ENCODE data around the gene ATP8B3.

GRCh38 chr19:1752009-1752756 lies 59.9 kb downstream of the ATP8B3 start:
- TF ChIP-seq, protein P1, sequence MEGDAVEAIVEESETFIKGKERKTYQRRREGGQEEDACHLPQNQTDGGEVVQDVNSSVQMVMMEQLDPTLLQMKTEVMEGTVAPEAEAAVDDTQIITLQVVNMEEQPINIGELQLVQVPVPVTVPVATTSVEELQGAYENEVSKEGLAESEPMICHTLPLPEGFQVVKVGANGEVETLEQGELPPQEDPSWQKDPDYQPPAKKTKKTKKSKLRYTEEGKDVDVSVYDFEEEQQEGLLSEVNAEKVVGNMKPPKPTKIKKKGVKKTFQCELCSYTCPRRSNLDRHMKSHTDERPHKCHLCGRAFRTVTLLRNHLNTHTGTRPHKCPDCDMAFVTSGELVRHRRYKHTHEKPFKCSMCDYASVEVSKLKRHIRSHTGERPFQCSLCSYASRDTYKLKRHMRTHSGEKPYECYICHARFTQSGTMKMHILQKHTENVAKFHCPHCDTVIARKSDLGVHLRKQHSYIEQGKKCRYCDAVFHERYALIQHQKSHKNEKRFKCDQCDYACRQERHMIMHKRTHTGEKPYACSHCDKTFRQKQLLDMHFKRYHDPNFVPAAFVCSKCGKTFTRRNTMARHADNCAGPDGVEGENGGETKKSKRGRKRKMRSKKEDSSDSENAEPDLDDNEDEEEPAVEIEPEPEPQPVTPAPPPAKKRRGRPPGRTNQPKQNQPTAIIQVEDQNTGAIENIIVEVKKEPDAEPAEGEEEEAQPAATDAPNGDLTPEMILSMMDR (IDR thresholded peaks at IDR 0.05) = no peak
- no peak for TF ChIP-seq POLR2A (IDR thresholded peaks at IDR 0.05)

Measured in Peyer's patch (tissue), 4 donors.